ENCODE measurements around the gene UTP15. TPM values are rescaled to one million over a fixed set of nuclear protein-coding genes. Genes with fewer than 3 reads are reported as not detected.

The UTP15 gene
- total and polyA plus RNA-seq, 2 donors (not counting 1 experiment from before 2014, with no cell fraction given): 13.2 to 17.0 TPM

DNA sequence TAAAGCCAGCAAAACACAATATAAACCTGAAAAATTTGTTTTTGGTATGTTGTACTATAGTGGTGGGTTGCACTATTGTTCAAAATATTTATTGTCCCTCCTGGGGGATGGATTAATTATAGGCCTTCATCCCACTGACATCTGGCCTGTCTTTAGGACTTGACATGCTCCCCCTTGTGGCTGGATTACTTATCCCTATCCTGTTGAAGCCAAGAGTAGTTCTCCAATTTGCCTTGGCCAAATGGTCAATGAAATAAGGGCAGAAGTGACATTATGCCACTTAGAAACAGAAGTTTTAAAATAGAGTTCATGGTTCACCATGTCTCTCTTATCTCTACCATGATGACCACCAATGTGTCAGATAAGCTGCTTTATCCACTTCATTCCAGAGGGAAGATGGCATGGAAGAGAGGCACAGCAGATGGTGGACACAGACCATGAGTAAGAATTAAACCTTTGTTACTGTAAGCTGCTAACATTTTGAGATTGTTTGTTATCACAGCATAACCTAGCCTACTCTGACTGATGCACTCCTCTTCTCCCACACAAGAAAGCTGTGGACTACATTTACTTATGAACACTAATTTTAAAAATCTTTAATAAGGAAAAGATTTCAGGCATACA, 31.3 kb downstream of the UTP15 start:
- Histone ChIP-seq H3K36me3 (ENCODE audit: control insufficient read depth, insufficient read depth, low read length) (no peaks in the 10 kb centered on the region), H3K79me2 (ENCODE audit: control insufficient read depth, insufficient read depth, low read length) (no peaks in the 10 kb centered on the region), H2AFZ (ENCODE audit: low read length) (no peak overlapping the region), H3K4me1 (ENCODE audit: control insufficient read depth, extremely low read depth, insufficient read depth, low read length) (peaks cover 3% of the 10 kb centered on the region), H4K20me1 (ENCODE audit: control insufficient read depth, extremely low read depth, insufficient read depth, low read length) (no peaks in the 10 kb centered on the region), H3K9ac (ENCODE audit: insufficient read depth, low read length) (no peak overlapping the region), H3K27ac (ENCODE audit: insufficient read depth, low read length) (no peak overlapping the region), H3K9me3 (ENCODE audit: control insufficient read depth, insufficient read depth, low read depth, low read length) (no peaks in the 10 kb centered on the region), H3K4me2 (ENCODE audit: extremely low read depth, insufficient read depth, low read length) (no peak overlapping the region), H3K4me3 (replicated peaks in 1 of 4; ENCODE audit: control extremely low read depth in 1 of 4, insufficient read depth in 1 of 4, low read depth in 3 of 4, low read length in 4 of 4) (no peak overlapping the region), H3K27me3 (ENCODE audit: control insufficient read depth, insufficient read depth, low read length) (no peaks in the 10 kb centered on the region)
- TF ChIP-seq, protein P1, sequence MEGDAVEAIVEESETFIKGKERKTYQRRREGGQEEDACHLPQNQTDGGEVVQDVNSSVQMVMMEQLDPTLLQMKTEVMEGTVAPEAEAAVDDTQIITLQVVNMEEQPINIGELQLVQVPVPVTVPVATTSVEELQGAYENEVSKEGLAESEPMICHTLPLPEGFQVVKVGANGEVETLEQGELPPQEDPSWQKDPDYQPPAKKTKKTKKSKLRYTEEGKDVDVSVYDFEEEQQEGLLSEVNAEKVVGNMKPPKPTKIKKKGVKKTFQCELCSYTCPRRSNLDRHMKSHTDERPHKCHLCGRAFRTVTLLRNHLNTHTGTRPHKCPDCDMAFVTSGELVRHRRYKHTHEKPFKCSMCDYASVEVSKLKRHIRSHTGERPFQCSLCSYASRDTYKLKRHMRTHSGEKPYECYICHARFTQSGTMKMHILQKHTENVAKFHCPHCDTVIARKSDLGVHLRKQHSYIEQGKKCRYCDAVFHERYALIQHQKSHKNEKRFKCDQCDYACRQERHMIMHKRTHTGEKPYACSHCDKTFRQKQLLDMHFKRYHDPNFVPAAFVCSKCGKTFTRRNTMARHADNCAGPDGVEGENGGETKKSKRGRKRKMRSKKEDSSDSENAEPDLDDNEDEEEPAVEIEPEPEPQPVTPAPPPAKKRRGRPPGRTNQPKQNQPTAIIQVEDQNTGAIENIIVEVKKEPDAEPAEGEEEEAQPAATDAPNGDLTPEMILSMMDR (conservative IDR thresholded peaks at IDR 0.05 in 1 of 2, IDR thresholded peaks at IDR 0.05 in 1 of 2; ENCODE audit: low read depth in 1 of 2, low read length in 2 of 2): peak; percentile 33 to 60
- TF ChIP-seq EZH2 (IDR thresholded peaks at IDR 0.05; ENCODE audit: low read length, missing control alignments): no peak
- DNase-seq (ENCODE audit: low read depth in 2 of 2): peak; percentile 23 to 45

DNA sequence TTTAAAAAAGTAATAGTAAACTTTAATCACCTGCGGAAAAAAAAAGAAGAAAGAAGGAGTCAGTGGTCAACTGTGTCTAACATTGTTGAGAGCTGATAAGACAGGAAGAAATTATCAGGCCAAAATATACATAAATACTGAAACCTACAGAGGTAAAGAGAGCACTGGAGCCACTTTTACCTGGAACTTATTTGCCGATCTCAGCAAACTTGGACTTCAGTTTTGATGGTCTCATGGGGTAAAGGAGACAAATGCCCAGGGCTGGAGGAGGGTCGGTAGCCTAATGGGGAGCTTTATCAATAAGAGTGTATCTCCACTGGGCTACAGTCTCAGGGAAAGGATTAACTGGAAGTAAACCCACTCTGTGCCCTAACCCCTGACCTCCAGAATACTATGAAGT, 33.8 kb downstream of the UTP15 start:
- no peaks in the 10 kb centered on the region for H3K27me3 ChIP-seq (ENCODE audit: control insufficient read depth, insufficient read depth, low read length)
- no peak overlapping the region for H3K4me3 ChIP-seq (replicated peaks in 1 of 4; ENCODE audit: control extremely low read depth in 1 of 4, insufficient read depth in 1 of 4, low read depth in 3 of 4, low read length in 4 of 4)
- H2AFZ ChIP-seq (ENCODE audit: low read length): no peak overlapping the region
- TF ChIP-seq, protein P1 (conservative IDR thresholded peaks at IDR 0.05 in 1 of 2, IDR thresholded peaks at IDR 0.05 in 1 of 2; ENCODE audit: low read depth in 1 of 2, low read length in 2 of 2): no peak
- no peak for TF ChIP-seq EZH2 (IDR thresholded peaks at IDR 0.05; ENCODE audit: low read length, missing control alignments)
- DNase-seq (ENCODE audit: low read depth in 2 of 2): no peak
- H3K4me1 ChIP-seq (ENCODE audit: control insufficient read depth, extremely low read depth, insufficient read depth, low read length): no peaks in the 10 kb centered on the region
- H3K9ac ChIP-seq (ENCODE audit: insufficient read depth, low read length): no peak overlapping the region
- no peaks in the 10 kb centered on the region for H4K20me1 ChIP-seq (ENCODE audit: control insufficient read depth, extremely low read depth, insufficient read depth, low read length)
- no peak overlapping the region for H3K4me2 ChIP-seq (ENCODE audit: extremely low read depth, insufficient read depth, low read length)
- no peaks in the 10 kb centered on the region for H3K36me3 ChIP-seq (ENCODE audit: control insufficient read depth, insufficient read depth, low read length)
- H3K79me2 ChIP-seq (ENCODE audit: control insufficient read depth, insufficient read depth, low read length): no peaks in the 10 kb centered on the region
- H3K27ac ChIP-seq (ENCODE audit: insufficient read depth, low read length): no peak overlapping the region
- H3K9me3 ChIP-seq (ENCODE audit: control insufficient read depth, insufficient read depth, low read depth, low read length): no peaks in the 10 kb centered on the region

DNA sequence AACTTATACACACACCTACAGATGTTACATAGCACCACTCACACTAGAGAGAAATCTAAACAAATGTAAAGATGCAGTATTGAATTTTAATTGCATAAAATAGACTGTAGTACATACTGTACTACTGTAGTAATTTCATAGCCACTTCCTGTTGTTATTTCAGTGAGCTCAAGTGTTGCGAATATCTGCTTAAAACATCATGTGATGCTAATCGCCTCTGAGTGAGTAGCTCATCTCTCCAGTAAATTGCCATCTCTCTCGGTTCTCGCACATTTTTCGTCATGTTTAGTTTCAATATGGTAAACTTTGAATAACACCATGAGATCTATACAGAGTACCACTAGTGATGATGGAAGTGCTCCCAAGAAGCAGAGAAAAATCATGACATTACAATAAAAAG, 38.5 kb downstream of the UTP15 start:
- Histone ChIP-seq H3K9ac (ENCODE audit: insufficient read depth, low read length) (no peak overlapping the region), H3K4me1 (ENCODE audit: control insufficient read depth, extremely low read depth, insufficient read depth, low read length) (peaks cover 8% of the 10 kb centered on the region), H3K9me3 (ENCODE audit: control insufficient read depth, insufficient read depth, low read depth, low read length) (no peaks in the 10 kb centered on the region), H4K20me1 (ENCODE audit: control insufficient read depth, extremely low read depth, insufficient read depth, low read length) (no peaks in the 10 kb centered on the region), H2AFZ (ENCODE audit: low read length) (no peak overlapping the region), H3K4me2 (ENCODE audit: extremely low read depth, insufficient read depth, low read length) (no peak overlapping the region), H3K36me3 (ENCODE audit: control insufficient read depth, insufficient read depth, low read length) (no peaks in the 10 kb centered on the region), H3K27ac (ENCODE audit: insufficient read depth, low read length) (no peak overlapping the region), H3K27me3 (ENCODE audit: control insufficient read depth, insufficient read depth, low read length) (no peaks in the 10 kb centered on the region), H3K79me2 (ENCODE audit: control insufficient read depth, insufficient read depth, low read length) (no peaks in the 10 kb centered on the region), H3K4me3 (replicated peaks in 1 of 4; ENCODE audit: control extremely low read depth in 1 of 4, insufficient read depth in 1 of 4, low read depth in 3 of 4, low read length in 4 of 4) (no peak overlapping the region)
- no peak for TF ChIP-seq EZH2 (IDR thresholded peaks at IDR 0.05; ENCODE audit: low read length, missing control alignments)
- TF ChIP-seq, protein P1 (conservative IDR thresholded peaks at IDR 0.05 in 1 of 2, IDR thresholded peaks at IDR 0.05 in 1 of 2; ENCODE audit: low read depth in 1 of 2, low read length in 2 of 2): no peak
- no peak for DNase-seq (ENCODE audit: low read depth in 2 of 2)
